Upper lobe of right lung (tissue), 1 donor: Measurements from ENCODE around the gene GRXCR1. TPM values are rescaled to one million over a fixed set of nuclear protein-coding genes. Genes with fewer than 3 reads are reported as not detected.

Source experiments
- ATAC-seq: fragments of 200-7000 bp; cut with Tn5 transposase; one replicate; pipeline ENCODE4 v1.9.1; 2020; ENCODE audit warnings: mild to moderate bottlenecking, moderate library complexity
- DNase-seq: peaks from one replicate; pipeline ENCODE4 v3.0.0-alpha.2; 2020
- H3K27ac ChIP-seq: fragments of 200-600 bp; one replicate; pipeline ENCODE4 v1.8.0; 2022
- H3K27me3 ChIP-seq: fragments of 200-600 bp; one replicate; pipeline ENCODE4 v1.8.0; 2022; ENCODE audit warnings: mild to moderate bottlenecking
- H3K36me3 ChIP-seq: fragments of 200-600 bp; one replicate; pipeline ENCODE4 v1.8.0; 2022
- H3K4me1 ChIP-seq: fragments of 200-600 bp; one replicate; pipeline ENCODE4 v1.8.0; 2022
- H3K4me3 ChIP-seq: fragments of 200-600 bp; one replicate; pipeline ENCODE4 v1.8.0; 2022; ENCODE audit warnings: mild to moderate bottlenecking
- H3K9me3 ChIP-seq: fragments of 200-600 bp; one replicate; pipeline ENCODE4 v1.8.0; 2022
- CTCF ChIP-seq: fragments of 200-600 bp; IDR thresholded peaks from one replicate; pipeline ENCODE4 v1.8.0; 2022; ENCODE audit warnings: antibody characterized with exemption
- intact Hi-C: fragments of 100-400 bp; cut with DNase I; formaldehyde crosslinking; loops from one replicate; pipeline ENCODE4 v1.11.0; 2022
- total RNA-seq: library from RNA; stranded (reverse); fragmentation: NEBNext Ultra II Directional; extraction: Animal tissue kit (Norgen Biotek cat#: 25700); gene quantifications from one replicate; pipeline ENCODE4 v1.2.1, GENCODE V29; 2021
- donor health status: DM: no; HTN: yes; CAD: no; lungs with severe emphysema.

GRXCR1 gene
- total RNA-seq, 1 donor from 2014 or later: not detected

GRCh38 chr4:42985976-42986375 lies 93.5 kb downstream of the GRXCR1 start:
- Histone ChIP-seq H3K36me3 (no peaks in the 10 kb centered on the region), H3K27me3 (no peaks in the 10 kb centered on the region), H3K4me1 (no peaks in the 10 kb centered on the region), H3K9me3 (peaks cover 5% of the 10 kb centered on the region), H3K4me3 (no peak overlapping the region), H3K27ac (no peak overlapping the region)
- intact Hi-C loops: no loop called here
- no peak for TF ChIP-seq CTCF
- no peak for DNase-seq
- no peak for ATAC-seq

GRCh38 chr4:42995343-42995944 lies 102.9 kb downstream of the GRXCR1 start:
- H3K27ac ChIP-seq: no peak overlapping the region
- DNase-seq: no peak
- peak; percentile 50 for ATAC-seq
- no peaks in the 10 kb centered on the region for H3K4me1 ChIP-seq
- no peaks in the 10 kb centered on the region for H3K9me3 ChIP-seq
- no peaks in the 10 kb centered on the region for H3K36me3 ChIP-seq
- intact Hi-C loops: no loop called here
- H3K4me3 ChIP-seq: no peak overlapping the region
- TF ChIP-seq CTCF: peak; percentile 47
- H3K27me3 ChIP-seq: no peaks in the 10 kb centered on the region

DNA sequence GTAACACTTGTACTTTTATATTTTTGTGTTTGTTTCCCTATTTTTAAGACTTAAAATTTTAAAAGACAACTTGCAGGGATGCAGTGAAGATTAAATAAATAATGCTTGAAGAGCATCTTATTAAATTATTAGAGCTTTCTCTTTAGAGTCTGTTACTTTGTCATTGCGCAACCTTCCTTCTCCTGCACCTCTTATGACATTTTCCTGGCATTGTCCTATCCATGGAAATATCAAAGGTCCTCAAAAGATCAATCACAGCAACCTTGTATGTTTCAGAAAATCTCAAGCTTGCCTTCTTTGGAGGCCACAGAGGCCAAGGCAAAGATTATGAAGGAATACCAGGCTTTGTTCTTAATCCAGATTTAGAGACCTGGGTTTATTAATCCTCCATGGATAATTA lies 116.3 kb downstream of the GRXCR1 start:
- no peak for DNase-seq
- no peak overlapping the region for H3K27ac ChIP-seq
- TF ChIP-seq CTCF: no peak
- H3K36me3 ChIP-seq: no peaks in the 10 kb centered on the region
- no peak overlapping the region for H3K4me3 ChIP-seq
- H3K27me3 ChIP-seq: no peaks in the 10 kb centered on the region
- H3K9me3 ChIP-seq: no peaks in the 10 kb centered on the region
- intact Hi-C loops: no loop called here
- H3K4me1 ChIP-seq: no peaks in the 10 kb centered on the region
- no peak for ATAC-seq

GRCh38 chr4:43014256-43014655 lies 121.7 kb downstream of the GRXCR1 start:
- Histone ChIP-seq H3K4me3 (no peak overlapping the region), H3K36me3 (no peaks in the 10 kb centered on the region), H3K27ac (no peak overlapping the region), H3K9me3 (no peaks in the 10 kb centered on the region), H3K4me1 (no peaks in the 10 kb centered on the region), H3K27me3 (no peaks in the 10 kb centered on the region)
- no peak for ATAC-seq
- DNase-seq: no peak
- intact Hi-C loops: no loop called here
- no peak for TF ChIP-seq CTCF

DNA sequence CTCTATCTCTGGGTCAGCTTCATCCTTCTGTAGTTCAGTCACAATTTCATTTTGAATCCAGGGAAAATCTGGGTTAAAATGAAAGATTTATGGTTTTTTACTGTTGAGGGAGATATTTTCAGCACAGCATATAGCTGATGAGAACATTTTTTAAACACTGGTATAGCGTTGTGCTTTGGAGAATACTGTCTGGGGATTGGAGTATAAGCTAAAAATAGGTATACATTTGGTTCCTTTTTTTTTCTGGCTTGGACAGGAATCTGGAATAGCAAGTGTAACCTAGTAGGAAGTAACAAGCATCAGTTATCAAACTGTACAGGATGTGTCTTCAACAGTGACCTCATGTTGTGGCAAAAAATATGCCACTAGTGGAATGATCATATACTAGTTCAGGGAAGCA lies 149.1 kb downstream of the GRXCR1 start:
- no peaks in the 10 kb centered on the region for H3K36me3 ChIP-seq
- no peaks in the 10 kb centered on the region for H3K9me3 ChIP-seq
- no peak for TF ChIP-seq CTCF
- H3K4me1 ChIP-seq: no peaks in the 10 kb centered on the region
- H3K27ac ChIP-seq: no peak overlapping the region
- no peak for DNase-seq
- H3K27me3 ChIP-seq: no peaks in the 10 kb centered on the region
- no peak overlapping the region for H3K4me3 ChIP-seq
- no peak for ATAC-seq
- intact Hi-C loops: no loop called here

DNA sequence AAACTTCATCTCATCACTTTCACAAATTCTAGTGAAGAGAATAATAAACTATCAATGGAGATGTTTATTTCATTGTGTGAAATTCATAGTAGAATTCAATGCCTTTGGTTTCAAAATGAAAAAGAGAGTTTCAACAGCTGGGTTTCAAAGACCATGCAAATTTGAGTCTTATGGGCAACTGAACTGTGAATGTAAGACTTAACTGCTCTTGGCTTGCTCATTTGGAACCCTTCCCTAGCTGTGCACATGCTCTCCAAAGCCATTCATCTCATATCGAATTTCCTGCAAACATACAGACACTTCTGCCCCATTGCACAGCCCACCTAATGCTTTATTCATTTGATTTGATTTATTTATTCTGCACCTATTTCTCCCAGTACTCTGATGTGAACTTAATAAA lies 154.5 kb downstream of the GRXCR1 start:
- no peak overlapping the region for H3K27ac ChIP-seq
- TF ChIP-seq CTCF: no peak
- H3K27me3 ChIP-seq: no peaks in the 10 kb centered on the region
- H3K36me3 ChIP-seq: no peaks in the 10 kb centered on the region
- no peak for DNase-seq
- ATAC-seq: no peak
- no peak overlapping the region for H3K4me3 ChIP-seq
- intact Hi-C loops: no loop called here
- no peaks in the 10 kb centered on the region for H3K4me1 ChIP-seq
- no peaks in the 10 kb centered on the region for H3K9me3 ChIP-seq
